Stimulated activated CD8-positive, alpha-beta memory T cell treated with anti-CD3 and anti-CD28 coated beads, Interleukin-15, amount 100 ng/mL, for 24 hours (primary cell): Measurements from ENCODE around the gene GANC.
"Not testable (repeated sequence)": the region's sequence is repeated elsewhere in the genome, so short reads cannot be mapped to it uniquely, and the experiment has no call there.

ENCODE experiments used
- DNase-seq: peaks from one replicate; pipeline ENCODE4 v3.0.0-alpha.2; 2020; ENCODE audit warnings: low read depth

GANC gene

GRCh38 chr15:42282926-42283325 is 9.9 kb downstream of the GANC start:
- DNase-seq: no peak

DNA sequence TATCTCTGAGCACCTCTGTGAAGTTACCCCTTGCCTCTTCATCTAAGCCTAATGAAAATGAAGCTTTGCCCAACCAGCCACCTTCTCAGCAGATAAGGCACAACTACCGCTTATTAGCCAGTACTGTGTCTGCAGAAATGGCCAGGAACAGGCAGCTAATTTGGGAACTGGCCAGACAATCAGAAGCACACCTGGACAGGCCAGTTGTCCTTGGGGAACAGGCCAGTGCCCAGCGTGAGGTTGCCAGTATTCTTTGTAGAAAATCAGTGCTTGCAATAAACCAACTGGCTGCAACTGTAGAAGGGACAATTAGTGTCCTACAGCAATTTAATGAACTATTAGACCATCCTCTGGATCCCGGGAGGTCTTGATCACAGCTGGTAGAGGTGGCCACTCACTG is 10.7 kb downstream of the GANC start:
- no peak for DNase-seq

DNA sequence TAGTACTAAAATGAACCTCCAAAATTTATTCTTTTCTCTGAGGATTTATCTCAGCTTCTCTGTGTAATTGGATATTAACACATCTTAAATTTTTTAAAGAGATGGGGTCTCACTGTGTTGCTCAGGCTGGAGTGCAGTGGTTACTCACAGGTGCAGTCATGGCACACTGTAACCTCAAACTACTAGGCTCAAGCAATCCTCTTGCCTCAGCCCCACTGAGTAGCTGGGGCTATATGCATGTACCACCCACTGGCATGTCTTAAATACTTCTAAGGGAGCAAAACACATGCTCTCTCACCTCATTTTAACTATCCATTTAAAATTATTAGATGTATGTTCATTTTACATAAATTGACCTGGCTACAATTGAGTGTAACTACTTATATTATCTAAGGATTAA is 11.6 kb downstream of the GANC start:
- DNase-seq: no peak

DNA sequence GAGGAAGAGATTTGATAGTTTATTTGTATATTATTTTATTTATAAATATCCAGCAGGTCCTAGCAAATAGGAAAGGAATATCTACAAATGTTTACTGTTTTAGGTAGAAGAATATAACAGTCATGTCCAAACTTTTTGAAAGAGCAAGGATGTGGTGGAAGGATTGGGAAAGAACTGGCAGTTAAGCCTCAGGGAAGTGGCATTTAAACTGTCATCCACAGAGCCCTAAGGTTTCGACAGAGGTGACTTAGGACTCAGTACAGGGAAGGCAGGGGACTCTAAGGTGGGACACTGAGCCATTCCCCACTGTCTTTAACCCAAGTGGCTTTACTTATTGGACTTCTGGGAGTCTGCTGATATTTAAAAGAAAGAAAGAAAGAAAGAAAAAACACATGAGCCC is 12.0 kb downstream of the GANC start:
- DNase-seq: no peak

- no peak for DNase-seq
Observed at GRCh38 chr15:42286445-42287029, 13.5 kb downstream of the GANC start.

DNA sequence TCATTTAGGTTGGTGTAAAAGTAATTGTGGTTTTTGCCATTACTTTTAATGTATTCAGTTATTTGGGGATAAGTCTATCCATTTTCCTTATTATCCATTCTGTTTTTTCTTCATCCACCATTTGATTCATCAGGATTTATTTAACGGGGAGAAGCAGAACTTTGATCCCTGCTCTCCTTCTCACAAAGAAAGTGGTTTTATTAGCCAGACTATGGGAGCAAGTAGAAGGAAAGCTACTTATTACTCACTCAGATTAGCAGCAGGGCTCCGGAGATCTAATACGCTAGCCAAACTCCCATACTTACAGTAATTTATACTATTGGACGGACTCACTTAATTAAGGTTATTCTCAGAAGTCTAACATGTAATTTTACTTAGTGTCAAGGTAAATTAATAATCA is 14.9 kb downstream of the GANC start:
- no peak for DNase-seq

- DNase-seq: no peak
Observed at GRCh38 chr15:42289166-42289565, 16.2 kb downstream of the GANC start.

GRCh38 chr15:42301004-42301403 is 28.0 kb downstream of the GANC start:
- not testable (repeated sequence) for DNase-seq

DNA sequence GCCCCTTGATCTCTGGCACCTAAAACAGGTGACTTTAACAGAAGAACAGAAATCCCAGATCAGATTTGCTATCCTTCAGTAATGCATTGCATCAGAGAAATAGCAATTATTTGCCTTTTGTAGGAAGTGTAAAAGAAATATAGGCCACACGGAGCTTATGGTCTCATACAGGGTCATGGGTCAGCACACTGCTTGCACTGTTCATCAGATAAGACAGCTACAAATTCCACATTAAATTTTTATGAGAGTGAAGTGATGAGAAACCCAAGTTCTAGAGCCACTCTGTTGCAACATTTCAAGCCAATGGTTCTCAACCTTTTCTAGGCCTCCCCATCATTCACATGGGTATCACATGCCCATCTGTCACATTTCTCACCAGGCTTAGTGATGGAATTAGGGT is 33.7 kb downstream of the GANC start:
- no peak for DNase-seq

DNA sequence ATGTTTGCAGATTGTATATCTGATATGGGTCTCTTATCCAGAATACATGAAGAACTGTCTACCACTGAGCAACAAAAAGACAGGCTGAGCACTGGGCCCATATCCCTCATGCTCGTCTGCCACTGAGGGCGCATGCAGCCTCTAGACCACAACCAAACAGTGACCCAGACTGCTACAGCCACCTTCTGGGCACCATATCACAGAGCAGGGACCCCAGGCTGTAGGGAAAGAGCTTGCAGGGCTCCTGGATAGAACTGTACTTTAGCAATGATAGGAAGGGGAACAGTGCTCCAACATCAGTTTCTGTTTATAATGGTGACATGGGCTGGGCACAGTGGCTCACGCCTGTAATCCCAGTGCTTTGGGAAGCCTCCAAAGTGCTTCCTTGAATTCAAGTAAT is 40.5 kb downstream of the GANC start:
- DNase-seq: no peak

DNA sequence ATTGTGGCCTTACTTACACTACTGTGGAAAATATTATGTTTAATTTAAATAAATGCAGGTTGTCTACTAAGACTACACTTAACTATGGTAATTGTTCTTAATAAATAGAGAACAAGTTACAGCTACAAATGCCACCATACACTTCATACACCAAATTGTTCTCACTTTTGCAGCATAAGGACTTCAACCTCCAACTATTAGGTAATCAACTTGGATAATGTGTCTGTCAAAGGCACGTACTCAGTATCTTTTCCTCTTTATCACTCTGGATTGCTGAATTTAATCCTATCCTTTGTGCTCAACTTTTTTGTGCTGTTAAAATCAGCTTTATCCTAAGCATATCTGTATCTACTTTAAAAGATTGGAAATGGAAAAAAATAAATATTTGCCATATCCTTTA is 41.8 kb downstream of the GANC start:
- DNase-seq: no peak

- no peak for DNase-seq
Observed at GRCh38 chr15:42315521-42315920, 42.5 kb downstream of the GANC start.

GRCh38 chr15:42316282-42316805 is 43.3 kb downstream of the GANC start:
- not testable (repeated sequence) for DNase-seq

DNA sequence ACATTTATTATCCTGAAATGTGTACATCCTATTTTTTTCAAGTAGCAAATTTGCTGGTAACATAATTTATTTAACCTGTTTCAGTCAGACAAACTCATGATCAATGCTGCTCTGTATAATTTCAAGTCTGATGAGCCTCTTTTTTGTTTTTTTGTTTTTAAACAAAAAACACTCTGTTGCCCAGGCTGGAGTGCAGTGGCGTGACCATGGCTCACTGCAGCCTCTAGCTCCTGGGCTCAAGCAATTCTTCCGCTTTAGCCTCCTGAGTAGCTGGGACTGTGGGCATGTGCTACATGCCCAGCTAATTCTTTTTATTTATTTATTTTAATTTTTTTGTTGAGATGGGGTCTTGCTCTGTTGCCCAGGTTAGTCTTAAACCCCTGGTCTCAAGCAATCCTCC is 46.2 kb downstream of the GANC start:
- no peak for DNase-seq

- DNase-seq: no peak
Observed at GRCh38 chr15:42324308-42324707, 51.3 kb downstream of the GANC start.

DNA sequence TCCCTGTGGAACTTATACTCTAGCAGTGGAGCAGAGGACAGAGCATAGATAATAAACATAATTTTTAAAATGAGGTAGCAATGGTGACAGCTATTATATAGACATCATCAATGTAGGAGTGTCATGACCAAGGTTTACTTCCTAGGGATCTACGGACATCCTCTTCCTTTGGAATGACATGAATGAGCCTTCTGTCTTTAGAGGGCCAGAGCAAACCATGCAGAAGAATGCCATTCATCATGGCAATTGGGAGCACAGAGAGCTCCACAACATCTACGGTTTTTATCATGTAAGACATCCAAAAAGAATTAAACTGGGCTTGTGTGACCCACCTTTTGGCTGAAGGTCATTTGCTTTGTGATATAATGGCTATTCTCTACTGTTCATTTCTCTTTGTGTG is 56.2 kb downstream of the GANC start:
- DNase-seq: no peak

GRCh38 chr15:42329992-42330391 is 57.0 kb downstream of the GANC start:
- DNase-seq: no peak

DNA sequence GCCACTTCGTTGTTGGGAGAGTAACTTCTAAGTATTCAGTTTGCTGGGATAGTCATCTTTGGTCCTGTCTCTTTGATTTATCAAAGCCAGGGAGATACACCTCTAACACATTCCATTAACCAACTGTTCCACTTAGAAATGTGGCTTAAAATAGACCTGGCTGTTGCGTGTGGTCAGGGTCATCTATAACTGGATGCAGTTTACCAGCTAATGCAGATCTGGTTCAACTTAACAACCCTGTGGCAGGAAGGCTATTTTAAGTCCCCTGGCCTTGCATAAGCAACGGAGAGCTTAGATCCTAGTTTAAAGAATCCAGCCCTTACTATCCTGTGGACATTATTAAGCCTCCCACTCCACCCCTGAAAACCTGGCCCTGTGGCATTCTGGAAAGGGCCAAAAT is 58.2 kb downstream of the GANC start:
- no peak for DNase-seq

DNA sequence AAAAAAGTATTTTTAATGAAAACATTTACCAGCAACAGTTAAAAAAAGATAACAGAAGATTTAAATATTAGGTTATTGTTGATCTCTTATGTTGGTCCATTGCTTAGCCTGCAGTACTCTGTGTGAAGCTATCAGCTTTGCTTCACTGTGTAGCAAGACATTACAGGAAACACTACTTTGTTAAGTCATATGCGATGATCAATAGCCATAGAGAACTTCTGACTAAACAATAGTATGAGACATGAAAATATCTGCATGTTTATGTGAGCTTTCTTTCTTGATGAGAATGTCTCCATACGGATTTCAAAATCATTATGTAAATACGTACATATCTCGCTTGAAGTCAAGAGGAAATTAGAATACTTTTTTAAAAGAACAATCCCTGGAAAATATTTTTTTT is 59.3 kb downstream of the GANC start:
- DNase-seq: no peak

- no peak for DNase-seq
Observed at GRCh38 chr15:42335074-42335473, 62.1 kb downstream of the GANC start.

- DNase-seq: not testable (repeated sequence)
Observed at GRCh38 chr15:42336650-42337049, 63.6 kb downstream of the GANC start.

DNA sequence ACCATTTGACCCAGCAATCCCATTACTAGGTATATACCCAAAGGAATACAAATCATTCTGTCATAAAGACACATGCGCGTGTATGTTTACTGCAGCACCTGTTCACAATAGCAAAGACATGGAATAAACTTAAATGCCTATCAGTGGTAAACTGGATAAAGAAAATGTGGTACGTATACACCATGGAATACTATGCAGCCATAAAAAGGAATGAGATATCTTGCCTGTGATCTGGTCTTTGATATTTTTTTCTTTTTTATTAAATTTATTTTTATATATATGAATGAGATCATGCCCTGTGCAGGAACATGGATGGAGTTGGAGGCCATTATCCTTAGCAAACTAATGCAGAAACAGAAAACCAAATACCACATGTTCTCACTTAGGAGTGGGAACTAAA is 64.1 kb downstream of the GANC start:
- DNase-seq: not testable (repeated sequence)

DNA sequence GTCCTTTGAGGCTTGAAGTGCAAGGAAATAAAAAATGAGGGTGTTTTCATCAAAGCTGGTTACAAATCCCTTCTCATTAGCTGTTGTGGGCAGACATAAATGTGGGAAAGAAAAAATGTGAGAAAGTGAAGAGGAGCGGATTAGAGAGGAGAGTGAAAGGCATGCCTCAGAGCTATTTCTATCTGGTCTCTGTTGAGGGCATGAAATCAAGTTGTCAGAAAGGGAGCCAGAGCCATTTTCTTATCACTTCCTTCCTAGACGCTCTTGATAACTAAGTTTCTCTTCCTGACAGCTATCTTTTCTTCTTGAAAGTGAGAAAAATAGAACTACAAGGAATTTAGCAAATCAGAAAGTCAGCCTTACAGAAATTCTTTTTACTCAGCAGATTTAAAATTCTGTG is 65.5 kb downstream of the GANC start:
- no peak for DNase-seq

DNA sequence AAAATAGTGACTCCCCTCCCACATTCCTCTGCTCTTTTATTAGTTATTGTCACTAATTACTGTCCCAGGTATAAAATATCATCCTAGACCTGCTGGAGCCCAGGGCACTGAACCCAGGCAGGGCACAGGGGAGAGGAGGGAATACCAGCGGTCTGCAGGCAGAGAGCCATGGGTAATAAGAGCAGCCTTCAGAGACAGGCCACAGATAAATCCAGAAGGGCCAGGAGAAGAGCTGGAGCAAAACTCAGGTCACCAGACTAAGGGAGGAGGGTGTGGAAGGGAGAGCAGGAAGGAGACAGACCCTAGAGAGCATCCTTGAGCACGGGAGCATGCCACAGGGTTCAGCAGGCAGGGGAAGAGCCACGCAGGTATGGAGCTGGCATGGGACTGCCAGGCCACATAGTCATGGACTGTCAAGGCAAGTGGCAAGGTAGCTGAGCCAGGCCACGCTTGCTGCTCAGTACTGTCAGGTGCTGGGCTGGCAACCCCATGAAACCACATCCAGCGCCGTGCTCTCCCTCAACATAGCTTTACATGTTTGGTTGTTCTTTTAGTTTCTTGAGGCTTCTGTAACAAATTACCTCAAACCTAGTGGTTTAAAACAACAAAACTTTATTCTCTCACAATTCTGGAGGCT is 70.7 kb downstream of the GANC start:
- no peak for DNase-seq
